K562 (cell line): ENCODE results near the gene TMC1. TPM values are rescaled to one million over a fixed set of nuclear protein-coding genes. Genes with fewer than 3 reads are reported as not detected.

ENCODE experiments used
- BCOR ChIP-seq: fragments of 450-650 bp; IDR thresholded peaks from 2 replicates; pipeline ENCODE4 v1.6.1; 2016
- BDP1 ChIP-seq: IDR thresholded peaks from 3 replicates; pipeline ENCODE4 v1.6.1; 2011; ENCODE audit not compliant: insufficient read length, insufficient read depth
- C11orf30 ChIP-seq: fragments of 450-650 bp; IDR thresholded peaks from 2 replicates; pipeline ENCODE4 v1.6.1; 2016; ENCODE audit warnings: low read depth, mild to moderate bottlenecking
- CTCFL ChIP-seq: IDR thresholded peaks from 2 replicates; pipeline ENCODE4 v1.6.1; 2011; ENCODE audit warnings: borderline replicate concordance, low read depth, mild to moderate bottlenecking, moderate library complexity, low read length; ENCODE audit not compliant: insufficient read depth, poor library complexity, severe bottlenecking
- EHMT2 ChIP-seq: fragments of 450-650 bp; IDR thresholded peaks from 2 replicates; pipeline ENCODE4 v1.6.1; 2018; ENCODE audit warnings: antibody characterized with exemption
- FOSL1 ChIP-seq: fragments of 200-800 bp; sonication (Bioruptor generic); conservative IDR thresholded peaks from 2 replicates; pipeline ENCODE4 v1.6.1; 2016; ENCODE audit warnings: missing genetic modification characterization, missing compliant biosample characterization
- FOXK2 ChIP-seq, 2 experiments: fragments of 450-650 bp; IDR thresholded peaks in 1 of 2; conservative IDR thresholded peaks in 1 of 2; 2 replicates each; pipeline ENCODE4 v1.6.1; 2016; ENCODE audit warnings: low read depth in 2 of 2, mild to moderate bottlenecking in 1 of 2
- HMG20B ChIP-seq: fragments of 250-450 bp; sonication (Bioruptor Pico); IDR thresholded peaks from 2 replicates; pipeline ENCODE4 v1.5.0; 2021; ENCODE audit warnings: mild to moderate bottlenecking
- ID3 ChIP-seq, 2 experiments: fragments of 250-450 bp in 1 of 2; fragments of 450-650 bp in 1 of 2; sonication (Bioruptor Pico) in 1 of 2; IDR thresholded peaks; 2 replicates each; pipeline versions ENCODE4 v1.6.1 to v1.8.0; 2016 to 2021; ENCODE audit warnings: mild to moderate bottlenecking in 2 of 2, moderate library complexity in 2 of 2, missing compliant biosample characterization in 1 of 2, missing genetic modification characterization in 1 of 2
- IFI16 ChIP-seq: fragments of 250-450 bp; sonication (Bioruptor Pico); IDR thresholded peaks from 2 replicates; pipeline ENCODE4 v2.1.2; 2022; ENCODE audit warnings: mild to moderate bottlenecking, inconsistent platforms
- NCOA1 ChIP-seq: fragments of 450-650 bp; IDR thresholded peaks from 2 replicates; pipeline ENCODE4 v1.6.1; 2016; ENCODE audit warnings: low read depth
- NCOA6 ChIP-seq: fragments of 450-650 bp; IDR thresholded peaks from 2 replicates; pipeline ENCODE4 v1.6.1; 2017; ENCODE audit warnings: mild to moderate bottlenecking
- NFXL1 ChIP-seq: fragments of 450-650 bp; formaldehyde crosslinking; IDR thresholded peaks from 2 replicates; pipeline ENCODE4 v1.4.0; 2021; ENCODE audit warnings: mild to moderate bottlenecking
- NR2C2 ChIP-seq, 2 experiments: fragments of 200-800 bp in 1 of 2; sonication (Bioruptor generic) in 1 of 2; sonication (generic) in 1 of 2; formaldehyde crosslinking in 1 of 2; IDR thresholded peaks; 2 replicates each; pipeline versions ENCODE4 v1.6.1 to v1.8.0; 2016 to 2022; ENCODE audit warnings: mild to moderate bottlenecking in 1 of 2, missing compliant biosample characterization in 1 of 2, missing genetic modification characterization in 1 of 2, missing genetic modification reagents in 1 of 2
- POLR2G ChIP-seq: fragments of 200-400 bp; formaldehyde crosslinking; IDR thresholded peaks from 2 replicates; pipeline ENCODE4 v1.6.1; 2017; ENCODE audit warnings: low read depth, mild to moderate bottlenecking, antibody characterized with exemption, low read length, moderate library complexity
- PURB ChIP-seq: sonication (generic); formaldehyde crosslinking; IDR thresholded peaks from 2 replicates; pipeline ENCODE4 v1.9.0; 2021; ENCODE audit warnings: low read depth, mild to moderate bottlenecking, missing genetic modification reagents
- RFX5 ChIP-seq: IDR thresholded peaks from 2 replicates; pipeline ENCODE4 v1.6.1; 2011; ENCODE audit warnings: low read depth, mild to moderate bottlenecking, improper control_type of control experiment, low read length
- SREBF1 ChIP-seq: fragments of 150-350 bp; IDR thresholded peaks from 2 replicates; pipeline ENCODE4 v1.6.1; 2014; ENCODE audit warnings: antibody characterized with exemption, low read depth, low read length, borderline replicate concordance
- ZC3H4 ChIP-seq: sonication (generic); formaldehyde crosslinking; IDR thresholded peaks from 2 replicates; pipeline ENCODE4 v1.9.0; 2021; ENCODE audit warnings: missing genetic modification reagents, borderline replicate concordance
- ZEB2 ChIP-seq: fragments of 450-650 bp; IDR thresholded peaks from 2 replicates; pipeline ENCODE4 v1.6.1; 2016
- ZNF133 ChIP-seq: fragments of 250-450 bp; sonication (Bioruptor Pico); IDR thresholded peaks from 2 replicates; pipeline ENCODE4 v1.4.0; 2020; ENCODE audit warnings: mild to moderate bottlenecking
- polyA plus RNA-seq, 8 experiments: library from polyadenylated mRNA; depleted of rRNA in 4 of 8; stranded (reverse) in 5 of 8; unstranded in 3 of 8; fragments of >200 nt; fragmentation: Nextera tagmentation in 2 of 8; fragmentation: Illumina TruSeq in 1 of 8; extraction: Ambion mirVana in 2 of 8; extraction: Trizol in 1 of 8; gene quantifications; 2 replicates each; pipeline versions ENCODE4 v1.2.1 to v1.2.3, GENCODE V29; 2011 to 2014; ENCODE audit warnings: inconsistent platforms in 1 of 8, missing spikeins in 1 of 8
- total RNA-seq, 7 experiments: library from RNA; depleted of rRNA in 6 of 7; stranded (reverse); fragments of >200 nt in 6 of 7; fragmentation: Illumina TruSeq in 2 of 7; extraction: Trizol in 2 of 7; gene quantifications; 2 replicates each; pipeline versions ENCODE4 v1.2.1 to v1.2.3, GENCODE V29; 2011 to 2021; ENCODE audit warnings: low replicate concordance in 1 of 7
- TF ChIP-seq, protein P1 (sequence below): fragments of 450-650 bp; IDR thresholded peaks from 2 replicates; pipeline ENCODE4 v1.6.1; 2016; ENCODE audit warnings: missing biosample characterization, missing genetic modification characterization
- TF ChIP-seq, protein P2 (sequence below): fragments of 450-650 bp; IDR thresholded peaks from 2 replicates; pipeline ENCODE4 v1.7.1; 2018; ENCODE audit warnings: mild to moderate bottlenecking, low read depth; ENCODE audit not compliant: partially characterized antibody

TMC1 gene
- total and polyA plus RNA-seq, 9 of the 15 experiments (the other 6 are each of a cell fraction or from before 2014, with no cell fraction given): 0.10 to 0.15 TPM; not detected in 7

DNA sequence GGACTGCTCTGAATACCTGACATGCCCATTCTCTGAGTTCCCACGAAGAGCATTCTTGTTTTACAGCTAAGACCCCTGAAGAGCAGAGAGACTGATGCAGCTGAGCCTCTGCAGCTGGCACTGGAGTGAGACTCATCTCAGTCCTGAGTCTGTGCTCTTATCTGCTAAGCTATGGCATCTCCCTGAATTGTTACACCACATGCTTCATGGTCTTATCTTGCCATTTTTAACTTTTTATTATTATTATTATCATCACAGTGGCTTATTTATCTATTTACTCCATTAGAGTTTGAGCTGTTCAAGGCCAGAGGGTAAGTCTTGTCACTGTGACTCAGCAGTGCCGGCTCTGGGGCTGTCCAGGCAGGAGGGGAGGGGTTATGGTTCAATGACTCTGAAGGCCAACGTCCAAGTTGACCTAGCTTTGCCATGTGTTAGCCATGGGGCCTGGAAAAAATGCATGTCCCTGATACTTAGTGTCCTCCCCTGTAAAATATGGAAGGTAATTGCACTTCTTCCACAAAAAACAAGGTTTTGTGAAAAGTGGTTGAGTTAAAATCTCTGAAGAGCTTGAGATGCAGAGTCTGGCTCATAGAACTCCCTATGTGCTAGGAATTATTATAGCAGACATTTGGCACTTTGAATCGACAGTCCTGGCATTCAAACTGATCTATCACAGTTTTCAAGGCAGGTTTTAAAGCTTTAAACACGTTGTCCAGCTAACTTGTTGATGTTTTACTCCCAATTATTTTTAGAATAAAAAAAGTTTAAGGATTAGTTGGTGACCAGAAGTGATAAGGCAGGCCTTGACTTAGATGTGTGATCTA is 336.9 kb downstream of the TMC1 start (continued):
- TF ChIP-seq POLR2G (no peak), IFI16 (CRISPR knock-in tag) (no peak), ZNF133 (CRISPR knock-in tag) (no peak), NCOA6 (no peak), FOSL1 (tag) (peak; percentile 36; the same call in 1 of the 2 replicates), ZC3H4 (CRISPR knock-in tag) (no peak), SREBF1 (no peak), PURB (CRISPR knock-in tag) (no peak), NR2C2 (CRISPR knock-in tag; IDR thresholded peaks at IDR 0.05) (no peak), NR2C2 (tag; IDR thresholded peaks at IDR 0.05) (peak; percentile 87), NCOA1 (no peak), EHMT2 (peak; percentile 81), ZEB2 (no peak), HMG20B (CRISPR knock-in tag) (no peak), NFXL1 (CRISPR knock-in tag) (no peak), CTCFL (no peak), RFX5 (no peak), BDP1 (no peak), FOXK2 (conservative IDR thresholded peaks at IDR 0.05 in 1 of 2, IDR thresholded peaks at IDR 0.05 in 1 of 2; ENCODE audit: low read depth in 2 of 2) (no peak), ID3 (CRISPR knock-in tag; IDR thresholded peaks at IDR 0.05) (no peak), ID3 (tag; IDR thresholded peaks at IDR 0.05) (no peak), C11orf30 (peak; percentile 90), BCOR (no peak)
- TF ChIP-seq, protein P1, sequence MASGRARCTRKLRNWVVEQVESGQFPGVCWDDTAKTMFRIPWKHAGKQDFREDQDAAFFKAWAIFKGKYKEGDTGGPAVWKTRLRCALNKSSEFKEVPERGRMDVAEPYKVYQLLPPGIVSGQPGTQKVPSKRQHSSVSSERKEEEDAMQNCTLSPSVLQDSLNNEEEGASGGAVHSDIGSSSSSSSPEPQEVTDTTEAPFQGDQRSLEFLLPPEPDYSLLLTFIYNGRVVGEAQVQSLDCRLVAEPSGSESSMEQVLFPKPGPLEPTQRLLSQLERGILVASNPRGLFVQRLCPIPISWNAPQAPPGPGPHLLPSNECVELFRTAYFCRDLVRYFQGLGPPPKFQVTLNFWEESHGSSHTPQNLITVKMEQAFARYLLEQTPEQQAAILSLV (tag): no peak
- TF ChIP-seq, protein P2, sequence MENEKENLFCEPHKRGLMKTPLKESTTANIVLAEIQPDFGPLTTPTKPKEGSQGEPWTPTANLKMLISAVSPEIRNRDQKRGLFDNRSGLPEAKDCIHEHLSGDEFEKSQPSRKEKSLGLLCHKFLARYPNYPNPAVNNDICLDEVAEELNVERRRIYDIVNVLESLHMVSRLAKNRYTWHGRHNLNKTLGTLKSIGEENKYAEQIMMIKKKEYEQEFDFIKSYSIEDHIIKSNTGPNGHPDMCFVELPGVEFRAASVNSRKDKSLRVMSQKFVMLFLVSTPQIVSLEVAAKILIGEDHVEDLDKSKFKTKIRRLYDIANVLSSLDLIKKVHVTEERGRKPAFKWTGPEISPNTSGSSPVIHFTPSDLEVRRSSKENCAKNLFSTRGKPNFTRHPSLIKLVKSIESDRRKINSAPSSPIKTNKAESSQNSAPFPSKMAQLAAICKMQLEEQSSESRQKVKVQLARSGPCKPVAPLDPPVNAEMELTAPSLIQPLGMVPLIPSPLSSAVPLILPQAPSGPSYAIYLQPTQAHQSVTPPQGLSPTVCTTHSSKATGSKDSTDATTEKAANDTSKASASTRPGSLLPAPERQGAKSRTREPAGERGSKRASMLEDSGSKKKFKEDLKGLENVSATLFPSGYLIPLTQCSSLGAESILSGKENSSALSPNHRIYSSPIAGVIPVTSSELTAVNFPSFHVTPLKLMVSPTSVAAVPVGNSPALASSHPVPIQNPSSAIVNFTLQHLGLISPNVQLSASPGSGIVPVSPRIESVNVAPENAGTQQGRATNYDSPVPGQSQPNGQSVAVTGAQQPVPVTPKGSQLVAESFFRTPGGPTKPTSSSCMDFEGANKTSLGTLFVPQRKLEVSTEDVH: no peak
